Activated CD4-positive, alpha-beta T cell treated with anti-CD3 and anti-CD28 coated beads for 48 hours (primary cell): ENCODE data around the gene C19orf25.
"Not testable (repeated sequence)": the region's sequence is repeated elsewhere in the genome, so short reads cannot be mapped to it uniquely, and the experiment has no call there.

Experiments used
- DNase-seq: peaks from one replicate; pipeline ENCODE4 v3.0.0-alpha.2; 2020

The C19orf25 gene

DNA sequence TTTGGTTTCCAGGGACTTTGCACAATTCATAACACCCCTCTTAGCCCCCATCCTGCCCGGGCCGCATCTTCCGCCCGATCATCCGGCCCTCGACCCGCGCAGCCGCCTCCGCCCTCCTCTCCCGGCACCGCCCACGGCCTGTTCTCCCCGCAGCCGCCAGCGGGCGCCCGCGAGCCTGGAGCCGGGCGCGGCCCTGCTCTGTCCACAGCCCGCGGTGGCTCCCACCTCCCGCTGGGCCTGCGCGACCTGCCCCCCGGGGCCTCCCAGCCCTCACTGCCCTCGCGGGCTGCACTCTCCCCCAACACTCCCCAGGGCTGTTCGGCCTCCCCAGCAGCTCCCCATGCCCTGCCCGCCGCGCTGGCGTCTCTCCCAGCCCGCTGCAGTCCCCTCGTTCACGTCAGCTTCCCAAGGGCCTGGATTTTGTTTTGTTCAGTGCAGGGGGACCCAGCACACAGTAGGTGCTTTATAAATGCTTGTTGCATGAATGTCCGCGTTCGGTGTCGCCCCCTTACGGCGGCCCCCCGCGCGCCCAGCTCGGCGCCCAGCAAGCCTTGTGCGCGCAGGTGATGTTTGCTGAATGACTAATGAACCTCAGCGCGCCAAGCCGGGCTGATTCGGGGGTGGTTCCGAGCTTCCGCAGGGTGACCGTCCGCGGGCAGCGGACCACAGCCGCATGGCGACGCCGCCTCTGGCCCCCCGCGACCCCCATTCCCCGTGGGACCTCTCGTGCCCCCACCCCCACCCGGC lies 33.7 kb downstream of the C19orf25 start:
- peak; percentile 83 for DNase-seq

DNA sequence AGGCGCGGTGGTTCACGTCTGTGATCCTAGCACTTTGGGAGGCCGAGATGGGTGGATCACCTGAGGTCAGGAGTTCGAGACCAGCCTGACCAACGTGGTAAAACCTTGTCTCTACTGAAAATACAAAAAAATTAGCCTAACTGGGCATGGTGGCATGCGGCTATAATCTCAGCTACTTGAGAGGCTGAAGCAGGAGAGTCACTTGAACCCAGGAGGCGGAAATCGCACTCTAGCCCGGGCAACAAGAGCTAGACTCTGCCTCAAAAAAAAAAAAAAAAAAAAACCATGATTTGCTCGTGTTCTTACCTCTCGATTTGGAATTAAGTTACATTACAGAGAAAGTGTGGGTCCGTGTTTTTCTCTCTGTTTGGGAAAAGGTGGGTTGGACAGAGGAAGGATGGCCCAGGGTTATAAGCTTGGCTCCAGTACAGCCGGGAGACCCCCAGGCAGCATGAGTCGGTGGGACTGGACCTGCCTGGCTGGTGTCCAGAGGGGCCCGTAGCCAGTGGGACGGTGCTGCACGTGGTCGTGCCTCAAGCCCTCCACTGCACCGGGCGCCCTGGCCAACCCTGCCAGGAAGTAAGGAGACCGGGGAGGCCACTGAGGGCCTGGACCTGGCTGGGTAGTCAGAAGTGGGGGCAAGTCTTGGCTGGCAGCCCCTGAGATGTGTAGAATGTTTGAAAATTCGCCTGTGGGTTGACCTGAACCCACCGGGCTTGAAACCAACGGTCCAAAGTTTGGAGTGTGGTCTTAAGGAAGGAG lies 37.2 kb downstream of the C19orf25 start:
- no peak for DNase-seq

DNA sequence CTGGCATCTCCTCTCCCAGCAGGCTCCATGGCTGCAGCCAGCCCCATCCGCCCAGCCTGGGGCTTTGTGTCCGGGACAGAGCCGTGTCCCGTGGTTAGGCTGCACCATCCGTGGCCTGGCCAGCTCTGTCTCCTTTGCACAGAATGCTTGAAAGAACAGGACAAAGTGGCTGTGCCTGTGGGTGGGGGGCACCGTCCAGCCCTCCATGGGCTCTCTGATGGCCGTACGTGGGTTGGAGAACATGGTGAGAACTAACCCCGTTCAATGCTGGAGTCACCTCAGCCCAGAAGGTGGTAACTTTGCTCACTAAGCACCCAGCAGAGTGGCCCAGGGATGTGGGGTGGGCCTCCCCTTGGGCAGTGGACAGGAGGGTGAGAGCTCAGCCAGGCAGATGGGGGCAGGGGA lies 38.0 kb downstream of the C19orf25 start:
- no peak for DNase-seq

DNA sequence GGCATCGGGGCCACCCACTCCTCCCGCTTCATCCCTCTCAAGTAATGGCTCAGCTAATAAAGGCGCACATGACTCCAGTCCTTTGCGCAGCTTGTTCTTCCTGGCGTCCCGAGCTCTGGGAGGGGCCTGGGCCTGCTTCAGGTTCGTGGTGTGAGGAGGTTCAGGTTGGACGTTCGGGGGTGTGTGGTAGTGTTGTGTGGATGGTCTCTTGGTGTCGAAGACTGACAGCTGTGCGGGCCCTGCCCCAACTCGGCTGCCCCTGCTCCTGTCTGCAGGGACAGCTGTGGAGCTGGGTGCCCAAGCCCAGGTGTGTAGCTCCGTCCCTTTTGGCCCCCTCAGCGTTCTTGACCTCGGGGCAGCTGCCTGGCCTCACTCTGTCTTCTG lies 38.6 kb downstream of the C19orf25 start:
- DNase-seq = no peak

DNA sequence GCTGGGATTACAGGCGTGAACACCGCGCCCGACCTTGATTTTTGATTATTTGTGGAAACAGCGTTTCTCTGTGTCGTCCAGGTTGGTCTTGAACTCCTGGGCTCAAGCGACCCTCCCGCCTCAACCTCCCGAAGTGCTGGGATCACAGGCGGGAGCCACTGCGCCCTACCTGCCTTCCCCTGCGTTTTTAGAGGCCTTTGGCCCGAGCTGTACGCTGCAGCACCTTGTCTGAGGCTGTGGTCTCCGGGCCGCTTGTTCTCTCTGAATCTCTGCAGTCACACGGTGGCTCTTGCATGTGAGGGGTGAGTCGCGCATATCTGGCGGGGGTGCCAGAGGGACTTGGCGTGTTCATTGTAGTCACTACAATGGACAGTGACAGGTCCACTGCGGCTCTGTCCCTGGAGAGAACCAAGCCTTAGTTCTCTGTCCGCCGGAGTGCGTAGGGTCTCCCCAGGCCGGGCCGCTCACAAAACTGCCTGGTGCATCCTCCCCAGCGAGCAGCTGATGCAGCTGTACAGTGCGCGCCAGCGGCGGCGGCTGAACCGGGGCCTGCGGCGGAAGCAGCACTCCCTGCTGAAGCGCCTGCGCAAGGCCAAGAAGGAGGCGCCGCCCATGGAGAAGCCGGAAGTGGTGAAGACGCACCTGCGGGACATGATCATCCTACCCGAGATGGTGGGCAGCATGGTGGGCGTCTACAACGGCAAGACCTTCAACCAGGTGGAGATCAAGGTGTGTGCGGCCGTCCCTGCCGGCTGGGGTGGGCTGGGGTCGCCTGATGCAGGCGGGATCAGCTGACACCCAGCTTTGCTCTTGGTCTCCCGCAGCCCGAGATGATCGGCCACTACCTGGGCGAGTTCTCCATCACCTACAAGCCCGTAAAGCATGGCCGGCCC lies 39.2 kb downstream of the C19orf25 start:
- not testable (repeated sequence) for DNase-seq

DNA sequence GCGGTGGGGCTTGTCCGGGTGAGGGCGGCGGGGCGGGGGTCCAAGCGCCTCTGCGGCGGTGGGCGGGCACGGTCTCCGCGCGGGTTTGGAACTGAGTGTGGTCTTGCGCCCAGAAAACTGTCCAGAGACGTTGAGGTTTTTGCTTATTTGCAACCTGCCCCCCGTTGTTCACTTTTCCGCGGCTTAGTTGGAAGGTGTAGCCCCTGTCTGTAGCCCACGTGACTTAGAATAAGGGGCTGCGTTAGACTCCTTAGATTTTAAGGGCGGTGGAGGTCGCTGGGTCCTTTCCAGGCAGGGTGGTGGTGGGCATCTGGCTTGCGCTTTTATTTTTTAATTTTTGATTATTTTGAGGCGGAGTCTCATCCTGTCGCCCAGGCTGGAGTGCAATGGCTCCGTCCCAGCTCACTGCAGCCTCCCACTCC lies 40.1 kb downstream of the C19orf25 start:
- DNase-seq = no peak

DNA sequence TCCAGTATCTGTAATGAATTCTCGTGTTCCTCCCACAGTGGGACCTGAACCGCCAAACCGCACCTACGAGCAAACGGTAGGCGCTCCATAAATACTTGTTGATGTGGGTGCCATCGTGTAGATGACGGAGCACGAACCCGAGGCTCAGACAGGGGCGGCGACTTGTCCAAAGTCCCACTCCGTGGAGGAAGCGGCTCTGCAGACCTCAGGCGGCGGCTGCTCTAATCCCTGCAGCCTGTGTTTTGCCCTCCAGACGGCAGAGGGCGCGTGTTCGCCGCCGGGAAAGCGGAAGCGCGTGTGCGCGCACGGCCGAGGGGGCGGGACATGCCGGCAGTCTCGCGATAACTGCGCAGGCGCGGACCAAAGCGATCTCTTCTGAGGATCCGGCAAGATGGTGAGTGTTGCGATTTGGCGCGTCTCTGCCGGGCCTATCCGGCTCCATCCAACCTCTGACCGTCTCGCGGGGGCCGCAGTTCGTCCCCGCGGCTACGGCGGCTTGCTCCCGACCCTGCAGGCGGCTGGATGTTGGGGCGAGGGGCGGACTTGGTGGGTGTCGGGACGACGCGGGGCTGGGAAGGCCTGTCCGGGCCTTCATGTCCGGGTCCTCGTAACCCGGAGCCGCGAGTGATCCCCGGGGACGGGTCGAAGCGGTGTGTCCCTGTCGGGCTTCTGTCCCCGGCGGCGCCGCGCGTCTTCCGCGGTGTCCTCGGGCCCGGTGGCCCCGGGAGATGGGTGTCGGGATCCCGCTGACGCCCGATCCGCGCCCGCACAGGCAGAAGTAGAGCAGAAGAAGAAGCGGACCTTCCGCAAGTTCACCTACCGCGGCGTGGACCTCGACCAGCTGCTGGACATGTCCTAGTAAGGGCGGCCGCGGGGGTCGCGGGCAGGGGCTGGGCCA lies 40.7 kb downstream of the C19orf25 start, which contains the start of gene RPS15:
Gene RPS15 (plus strand): TSS at position 362 of the 898 bp plus-strand sequence. CDS start 30 bp downstream, at position 392.
- DNase-seq = peak; percentile 97

DNA sequence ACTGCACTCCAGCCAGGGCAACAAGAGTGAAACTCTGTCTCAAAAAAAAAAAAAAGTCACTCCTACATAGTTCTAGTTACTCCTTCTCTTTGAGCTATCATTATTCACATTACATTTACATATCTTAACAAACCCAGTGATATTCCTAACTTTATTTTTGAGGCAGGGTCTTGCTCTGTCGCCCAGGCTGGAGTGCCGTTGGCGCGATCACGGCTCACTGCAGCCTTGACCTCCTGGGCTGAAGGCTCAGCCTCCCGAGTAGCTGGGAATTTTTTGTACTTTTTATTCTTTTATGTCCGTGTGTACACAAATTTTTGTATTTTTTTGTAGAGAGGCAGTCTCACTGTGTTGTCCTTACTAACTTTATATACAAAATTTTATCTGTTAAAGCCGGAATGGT lies 41.4 kb downstream of the C19orf25 start:
- no peak for DNase-seq

DNA sequence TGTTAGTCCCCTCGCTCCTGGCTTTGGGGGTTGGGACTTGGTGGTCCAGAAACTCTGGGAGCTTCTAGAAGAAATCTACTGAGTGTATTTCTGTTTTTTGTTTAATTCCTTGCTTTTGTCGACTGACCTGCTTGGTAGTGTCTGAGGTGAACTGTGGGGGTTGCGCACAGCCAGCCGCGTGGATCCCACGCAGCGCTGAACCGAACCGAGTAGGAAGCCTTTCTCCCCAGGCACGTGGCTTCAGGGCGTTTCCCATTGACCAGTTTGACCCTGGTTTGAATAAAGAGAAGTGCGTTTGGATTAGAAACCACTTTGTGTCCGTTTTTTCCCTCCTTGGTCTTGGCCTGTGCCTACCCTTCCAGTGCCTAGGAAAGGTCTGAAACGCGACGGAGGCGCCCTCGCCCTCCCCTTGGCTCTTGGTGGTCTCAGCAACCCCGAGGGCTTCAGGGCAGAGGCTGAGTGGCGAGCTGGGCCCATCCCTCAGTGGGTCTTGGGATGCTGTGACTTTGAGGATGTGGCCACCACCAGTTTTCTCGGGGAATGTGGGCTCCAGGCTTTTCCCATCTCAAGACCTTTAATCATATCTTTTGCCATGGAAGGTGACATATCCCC lies 43.5 kb downstream of the C19orf25 start:
- DNase-seq = no peak

DNA sequence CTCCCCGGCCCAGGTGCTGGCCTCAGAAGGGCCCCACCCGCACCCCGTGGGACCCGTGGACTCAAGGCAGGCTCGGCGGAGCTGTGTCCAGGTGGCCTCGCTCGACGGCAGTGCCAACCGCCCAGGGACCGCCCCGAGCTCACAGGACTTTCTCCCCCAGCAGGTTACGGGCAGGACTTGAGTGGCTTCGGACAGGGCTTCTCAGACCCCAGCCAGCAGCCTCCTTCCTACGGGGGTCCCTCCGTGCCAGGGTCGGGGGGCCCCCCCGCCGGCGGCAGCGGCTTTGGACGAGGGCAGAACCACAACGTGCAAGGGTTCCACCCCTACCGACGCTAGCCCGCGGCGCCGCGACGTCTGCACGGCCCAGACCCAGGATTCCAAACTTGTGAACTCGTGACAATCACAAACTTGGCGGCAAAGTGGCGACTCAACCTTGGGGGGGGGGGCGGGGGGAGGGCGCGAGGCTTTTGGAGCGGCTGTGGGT lies 44.4 kb downstream of the C19orf25 start:
- DNase-seq = no peak

DNA sequence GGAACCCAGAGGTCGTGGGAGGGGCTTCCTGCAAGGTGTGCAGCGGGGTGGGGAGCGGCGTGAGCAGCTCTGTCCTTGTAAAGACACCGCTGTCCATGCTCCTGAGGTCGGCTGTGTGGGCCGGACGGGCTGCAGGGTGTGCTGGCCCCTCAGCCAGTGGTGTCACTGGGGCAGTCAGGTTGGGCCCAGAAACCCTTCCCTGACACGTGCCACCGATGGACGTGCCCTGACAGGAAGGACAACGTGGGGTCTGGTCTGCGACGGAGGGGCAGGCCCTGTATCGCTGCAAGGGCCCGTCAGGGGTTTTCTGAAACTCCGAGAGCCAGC lies 45.0 kb downstream of the C19orf25 start:
- no peak for DNase-seq

DNA sequence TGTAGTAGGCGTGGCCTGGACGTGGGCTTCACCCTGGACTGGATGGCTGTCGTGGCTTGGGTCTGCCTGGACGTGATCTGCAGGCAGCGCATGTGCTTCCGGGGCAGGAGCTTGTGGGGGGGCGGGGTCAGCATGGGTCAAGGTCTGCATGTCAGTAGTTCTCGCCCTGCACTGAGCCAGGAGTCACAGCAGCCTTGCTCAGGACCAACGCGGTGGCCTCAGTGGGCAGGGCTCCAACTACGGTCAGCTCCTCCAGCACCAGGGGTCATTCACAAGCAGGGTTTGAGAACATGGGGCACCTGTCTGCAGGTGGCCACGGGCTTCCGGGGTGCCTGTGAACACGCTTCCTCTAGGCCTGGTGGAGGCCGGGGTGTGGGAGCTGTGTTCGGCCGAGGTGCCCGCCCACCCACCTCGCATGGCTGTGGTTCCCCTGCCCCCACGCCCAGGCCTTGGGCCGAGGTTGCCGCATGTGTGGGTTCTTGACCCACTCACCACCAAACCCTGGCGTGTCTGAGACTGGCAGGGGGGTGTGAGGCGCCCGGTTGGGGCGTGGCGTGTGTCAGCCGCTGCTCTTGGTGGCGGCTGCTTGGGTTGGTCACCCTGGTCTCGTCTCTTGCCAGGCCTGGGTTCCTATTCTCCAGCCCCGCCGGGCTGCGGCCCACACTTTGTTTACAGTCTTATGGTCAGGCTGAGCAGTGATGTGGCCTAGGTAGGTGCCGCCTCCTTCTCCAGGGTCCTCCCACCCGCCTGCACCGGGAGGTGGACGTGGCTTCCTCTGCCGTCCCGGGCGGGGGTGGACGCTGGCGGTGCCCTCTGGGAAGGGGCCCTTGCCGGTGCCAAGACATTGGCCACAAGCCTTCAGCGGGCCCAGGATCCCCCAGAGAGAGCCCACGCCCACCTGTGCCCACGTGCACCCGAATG lies 45.6 kb downstream of the C19orf25 start:
- no peak for DNase-seq

DNA sequence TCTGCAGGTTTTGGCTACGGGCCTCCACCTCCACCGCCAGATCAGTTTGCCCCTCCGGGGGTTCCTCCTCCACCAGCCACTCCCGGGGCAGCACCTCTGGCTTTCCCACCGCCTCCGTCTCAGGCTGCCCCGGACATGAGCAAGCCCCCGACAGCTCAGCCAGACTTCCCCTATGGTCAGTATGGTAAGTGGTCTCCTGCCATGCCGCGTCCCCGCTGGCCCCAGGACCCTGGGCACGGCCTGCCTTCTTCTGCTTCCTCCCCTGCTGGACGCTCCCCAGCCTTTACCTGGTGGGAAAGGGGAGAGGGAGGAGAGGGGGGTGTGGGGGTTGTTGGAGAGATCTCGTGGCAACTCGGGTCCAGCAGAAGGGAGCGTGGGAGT lies 46.5 kb downstream of the C19orf25 start:
- DNase-seq = no peak

DNA sequence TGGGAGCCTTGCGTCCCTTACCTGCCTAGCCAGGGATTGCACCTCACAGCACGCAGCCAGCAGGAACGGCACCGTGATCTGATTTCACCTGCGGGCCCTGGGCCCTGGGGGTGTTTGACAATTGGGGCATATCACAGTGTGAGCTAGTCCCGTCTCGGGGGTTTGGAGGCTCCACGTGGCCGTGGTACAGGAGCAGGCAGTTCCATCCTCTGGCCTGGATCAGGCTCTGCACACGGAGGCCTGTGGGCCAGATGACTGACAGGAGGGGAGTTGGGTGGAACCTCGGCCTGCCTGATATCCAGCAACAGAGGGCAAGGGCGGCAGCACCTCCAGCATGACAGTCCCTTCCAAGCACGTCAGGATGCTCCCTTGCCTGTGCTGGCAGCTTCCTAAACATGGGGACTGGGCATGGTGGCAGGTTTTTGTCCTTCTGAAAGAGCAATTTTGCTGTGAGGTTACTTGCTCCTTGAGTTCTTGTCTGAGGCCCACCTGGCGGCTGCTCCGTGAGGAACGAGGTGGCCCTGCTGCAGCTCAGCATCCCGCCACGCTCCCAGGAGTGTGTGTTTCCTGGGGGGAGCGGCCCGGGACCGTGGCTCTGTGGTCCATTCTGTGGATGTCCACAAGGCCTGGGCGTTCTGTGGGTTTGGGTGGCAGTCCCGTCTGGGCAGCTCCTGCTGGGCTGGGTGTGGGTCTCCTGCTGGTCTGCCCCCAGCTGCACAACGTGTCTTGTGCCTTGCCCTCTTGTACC lies 47.1 kb downstream of the C19orf25 start:
- no peak for DNase-seq

DNA sequence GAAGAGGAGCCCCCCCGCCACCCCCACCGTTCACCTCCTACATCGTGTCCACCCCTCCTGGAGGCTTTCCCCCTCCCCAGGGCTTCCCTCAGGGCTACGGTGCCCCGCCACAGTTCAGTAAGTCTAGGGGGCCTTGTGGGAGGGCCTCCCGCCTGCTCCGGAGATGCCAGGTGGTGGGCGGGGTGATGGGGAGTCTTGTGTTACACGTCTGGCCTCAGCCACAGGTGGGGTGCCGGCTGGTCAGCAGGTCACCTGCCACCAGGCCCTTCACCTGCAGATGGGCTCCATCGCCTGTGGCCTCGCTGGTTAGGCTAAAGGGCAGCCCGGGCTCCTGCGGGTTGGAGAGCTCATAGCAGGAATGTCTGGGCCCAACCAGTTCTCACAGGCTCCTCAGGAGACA lies 48.8 kb downstream of the C19orf25 start:
- DNase-seq = no peak

DNA sequence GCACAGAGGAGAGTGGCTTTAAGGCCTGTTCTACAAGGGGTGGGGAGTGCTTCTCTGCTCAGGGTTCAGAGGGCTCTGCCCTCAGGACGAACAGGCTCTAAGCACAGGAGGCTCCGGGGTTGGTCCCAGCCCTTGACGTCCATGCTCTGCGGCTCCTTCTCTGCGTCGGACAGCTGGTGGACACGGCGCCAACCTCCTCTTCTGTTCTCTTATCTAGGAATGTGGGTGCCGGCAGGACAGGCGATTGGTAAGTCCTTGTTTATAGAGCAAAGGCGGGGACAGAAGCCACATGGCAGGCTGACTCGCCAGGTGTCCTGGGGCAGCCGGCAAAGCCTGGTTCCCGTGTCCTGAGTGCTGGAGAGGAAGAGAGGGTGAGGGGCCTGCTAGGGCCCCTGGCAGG lies 49.3 kb downstream of the C19orf25 start:
- no peak for DNase-seq

DNA sequence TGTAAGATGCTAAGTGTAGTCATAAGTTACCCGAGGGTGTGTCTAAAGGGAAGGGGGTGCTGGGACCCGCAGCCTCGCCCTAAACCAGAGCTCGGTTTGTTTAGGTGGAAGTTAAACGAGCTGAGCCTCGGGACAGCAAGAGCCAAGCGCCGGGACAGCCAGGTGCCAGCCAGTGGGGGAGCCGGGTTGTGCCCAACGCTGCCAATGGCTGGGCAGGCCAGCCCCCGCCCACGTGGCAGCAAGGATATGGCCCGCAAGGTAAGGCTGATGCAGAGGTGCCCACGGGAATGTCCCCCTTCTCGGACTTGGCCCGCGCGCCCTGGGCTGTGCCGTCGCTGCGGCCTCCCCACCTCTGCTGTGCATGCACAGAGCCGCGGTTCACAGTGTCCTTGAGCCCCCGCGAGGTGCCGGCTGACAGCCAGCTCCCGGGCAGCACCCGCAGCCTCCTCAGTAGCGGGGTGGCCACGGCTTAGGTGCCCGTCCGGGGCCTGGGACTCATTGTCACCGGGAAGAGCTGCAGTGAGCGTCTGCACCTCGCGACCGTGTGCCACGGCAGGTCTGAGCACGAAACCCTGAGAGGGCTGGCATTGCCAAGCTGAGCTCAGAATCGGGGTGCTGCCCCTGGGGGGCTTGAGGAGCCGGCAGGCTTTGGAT lies 50.1 kb downstream of the C19orf25 start:
- no peak for DNase-seq

DNA sequence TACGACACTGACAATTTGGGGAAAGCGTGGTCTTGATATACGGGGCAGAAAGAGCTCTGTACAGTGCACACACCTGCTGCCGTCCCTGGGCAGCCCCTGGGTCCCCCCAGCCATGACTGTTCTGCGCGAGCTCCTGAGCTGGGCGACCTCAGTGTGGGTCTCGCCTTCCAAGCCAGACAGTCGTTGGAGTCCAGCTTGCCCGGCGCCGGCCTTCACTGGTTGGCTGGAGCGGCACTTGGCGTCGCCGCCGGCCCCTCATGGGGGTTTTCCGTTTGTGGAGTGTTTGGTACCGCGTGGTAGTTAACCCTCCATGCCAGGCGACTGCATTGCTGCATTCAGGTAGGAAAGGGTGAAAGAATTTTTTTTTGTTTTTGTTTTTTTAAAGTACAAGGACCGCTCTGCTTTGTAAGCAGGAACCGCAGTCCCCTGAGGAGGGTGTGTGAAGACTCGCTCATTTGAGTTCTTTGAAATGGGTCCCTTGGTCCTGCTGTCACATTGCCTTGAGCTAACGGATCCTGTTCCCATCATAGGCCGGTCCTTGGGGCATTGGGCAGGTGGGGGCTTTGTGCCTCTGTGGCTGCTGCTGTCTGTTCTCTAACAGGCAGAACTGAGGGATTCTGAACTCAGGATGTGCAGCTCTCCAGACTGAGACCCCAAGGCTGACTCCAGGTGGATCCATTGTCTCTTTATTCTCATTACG lies 51.6 kb downstream of the C19orf25 start:
- DNase-seq = no peak

DNA sequence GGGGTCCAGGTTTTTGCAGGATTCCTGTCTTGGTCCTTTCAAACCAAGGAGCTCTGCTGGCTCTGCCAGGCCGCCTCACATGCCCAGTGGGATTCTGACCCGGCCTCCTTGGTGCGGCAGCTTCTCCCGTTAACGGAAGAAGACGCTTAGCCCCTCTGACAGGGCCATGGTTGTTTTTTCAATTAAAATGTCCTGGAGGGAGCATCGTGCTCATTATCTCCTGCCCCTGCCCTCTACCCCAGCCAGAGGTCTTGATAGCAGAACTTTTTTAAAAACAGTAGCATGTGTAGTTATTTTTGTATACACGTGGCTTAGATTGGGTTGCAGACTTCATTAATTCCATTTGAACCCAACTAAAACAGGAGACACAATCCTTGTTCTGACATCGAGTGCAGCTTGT lies 52.3 kb downstream of the C19orf25 start:
- no peak for DNase-seq
